Right atrium auricular region (tissue), 2 donors: Measurements from ENCODE around the gene POLD2. TPM values are rescaled to one million over a fixed set of nuclear protein-coding genes. Genes with fewer than 3 reads are reported as not detected.

Experiments used
- DNase-seq: peaks from one replicate; pipeline ENCODE4 v3.0.0-alpha.2; 2019; ENCODE audit warnings: low spot score
- H3K27ac ChIP-seq, 2 donors: fragments of 200-600 bp; sonication (generic); 1 replicate in 1 of 2; 2 replicates in 1 of 2; pipeline ENCODE4 v1.5.1; 2016 to 2019
- H3K27me3 ChIP-seq, 2 donors: fragments of 200-600 bp; sonication (generic); one replicate each; pipeline versions ENCODE4 v1.5.1 to v1.6.0; 2017 to 2019
- H3K36me3 ChIP-seq: fragments of 200-600 bp; sonication (generic); one replicate; pipeline ENCODE4 v1.5.1; 2016
- H3K4me1 ChIP-seq, 2 donors: fragments of 200-600 bp; sonication (generic); one replicate each; pipeline versions ENCODE4 v1.5.1 to v1.6.0; 2017 to 2019
- H3K4me3 ChIP-seq, 2 donors: fragments of 200-600 bp; sonication (generic); 1 replicate in 1 of 2; 2 replicates in 1 of 2; pipeline ENCODE4 v1.5.1; 2017 to 2019; ENCODE audit warnings: mild to moderate bottlenecking in 1 of 2, moderate library complexity in 1 of 2
- H3K9me3 ChIP-seq, 2 donors: fragments of 200-600 bp; sonication (generic); one replicate each; pipeline ENCODE4 v1.5.1; 2019
- CTCF ChIP-seq, 2 donors: fragments of 200-600 bp; sonication (generic); IDR thresholded peaks; one replicate each; pipeline ENCODE4 v1.5.1; 2019; ENCODE audit warnings: antibody characterized with exemption in 2 of 2
- total RNA-seq, 2 donors: library from RNA; depleted of rRNA; stranded (reverse); fragments of >200 nt; gene quantifications; one replicate each; pipeline ENCODE4 v1.1.0, GENCODE V29; 2016

The POLD2 gene
- total RNA-seq, 2 donors from 2014 or later, result 71.4 to 76.5 TPM

GRCh38 chr7:44149571-44150465 is 26.5 kb upstream of the POLD2 start:
- Histone ChIP-seq H3K27ac (no peak overlapping the region), H3K27me3 (no peaks in the 10 kb centered on the region), H3K4me3 (no peak overlapping the region), H3K9me3 (no peaks in the 10 kb centered on the region), H3K36me3 (no peaks in the 10 kb centered on the region), H3K4me1 (peaks cover 0 to 20% of the 10 kb centered on the region in 2 donors)
- no peak for DNase-seq
- no peak for TF ChIP-seq CTCF (IDR thresholded peaks at IDR 0.05)

- peaks cover 0 to 26% of the 10 kb centered on the region in 2 donors for H3K4me1 ChIP-seq
- H3K9me3 ChIP-seq, result no peaks in the 10 kb centered on the region
- no peaks in the 10 kb centered on the region for H3K27me3 ChIP-seq
- no peak overlapping the region for H3K4me3 ChIP-seq
- no peaks in the 10 kb centered on the region for H3K36me3 ChIP-seq
- no peak overlapping the region for H3K27ac ChIP-seq
- TF ChIP-seq CTCF (IDR thresholded peaks at IDR 0.05), result no peak
- no peak for DNase-seq
These were observed 25.7 kb upstream of the POLD2 start for GRCh38 chr7:44148961-44149536.

GRCh38 chr7:44148166-44148565 is 24.8 kb upstream of the POLD2 start:
- Histone ChIP-seq H3K27me3 (no peaks in the 10 kb centered on the region), H3K4me1 (peaks cover 0 to 26% of the 10 kb centered on the region in 2 donors), H3K36me3 (no peaks in the 10 kb centered on the region), H3K9me3 (no peaks in the 10 kb centered on the region), H3K4me3 (no peak overlapping the region), H3K27ac (no peak overlapping the region)
- DNase-seq, result no peak
- no peak for TF ChIP-seq CTCF (IDR thresholded peaks at IDR 0.05)

GRCh38 chr7:44147026-44147991 is 24.0 kb upstream of the POLD2 start:
- Histone ChIP-seq H3K9me3 (no peaks in the 10 kb centered on the region), H3K4me1 (peaks cover 0 to 27% of the 10 kb centered on the region in 2 donors), H3K27ac (no peak overlapping the region), H3K4me3 (no peak overlapping the region), H3K27me3 (no peaks in the 10 kb centered on the region), H3K36me3 (no peaks in the 10 kb centered on the region)
- DNase-seq, result no peak
- TF ChIP-seq CTCF (IDR thresholded peaks at IDR 0.05), result no peak

- Histone ChIP-seq H3K27me3 (no peaks in the 10 kb centered on the region), H3K9me3 (no peaks in the 10 kb centered on the region), H3K36me3 (no peaks in the 10 kb centered on the region), H3K4me1 (peaks cover 0 to 37% of the 10 kb centered on the region in 2 donors), H3K27ac (peak overlapping the region; percentile 63 to 92), H3K4me3 (peak overlapping the region; percentile 53 to 59)
- DNase-seq, result peak; percentile 75
- no peak for TF ChIP-seq CTCF (IDR thresholded peaks at IDR 0.05)
These were observed 22.9 kb upstream of the POLD2 start for GRCh38 chr7:44145969-44146911.
